SH-SY5Y (cell line): ENCODE results near the gene FMO2.

Experiments used
- GATA2 ChIP-seq: IDR thresholded peaks from 2 replicates; pipeline ENCODE4 v1.6.1; 2011; ENCODE audit warnings: mild to moderate bottlenecking, low read depth, low read length
- GATA3 ChIP-seq: IDR thresholded peaks from 2 replicates; pipeline ENCODE4 v1.6.1; 2011; ENCODE audit warnings: low read depth, mild to moderate bottlenecking, low read length, moderate library complexity

- no peak for TF ChIP-seq GATA2
- no peak for TF ChIP-seq GATA3
Measured at GRCh38 chr1:171166361-171166760, 18.7 kb upstream of the FMO2 start.
